Endothelial cell of umbilical vein (primary cell): ENCODE measurements around the gene GPHA2. TPM values are rescaled to one million over a fixed set of nuclear protein-coding genes. Genes with fewer than 3 reads are reported as not detected.

ENCODE experiments used
- BruUV-seq: library from RNA; stranded (reverse); fragments of 400-500 nt; replicated peaks from 2 replicates; lab custom pipeline; 2021; lab: Mats Ljungman, UMichigan
- CTCF ChIA-PET: fragments of 300-600, 350-600 bp; sonication (Branson Sonifier 250); formaldehyde crosslinking; loops from one replicate; lab custom pipeline; 2021; ENCODE audit warnings: antibody characterized with exemption, inconsistent platforms; lab: Charles Lee
- POLR2A ChIA-PET: fragments of 300-600, 350-600 bp; sonication (Branson Sonifier 250); formaldehyde crosslinking; loops from one replicate; lab custom pipeline; 2021; ENCODE audit warnings: antibody characterized with exemption, inconsistent platforms; lab: Charles Lee
- DNase-seq: peaks from one replicate; pipeline ENCODE4 v3.0.0-alpha.2; 2011; ENCODE audit warnings: low read depth, low spot score
- FAIRE-seq: peaks from 2 replicates; lab custom pipeline; 2011; peaks lifted over from hg19 to GRCh38; lab: Jason Lieb, UNC
- H2AFZ ChIP-seq: 2 replicates; pipeline ENCODE4 v1.6.0; 2012; ENCODE audit warnings: low read depth, low read length, control low read depth, inconsistent platforms
- H3K27ac ChIP-seq: 2 replicates; pipeline ENCODE4 v1.5.1; 2011; ENCODE audit warnings: low read depth, mild to moderate bottlenecking, control low read depth, low read length, moderate library complexity; ENCODE audit not compliant: insufficient read depth
- H3K27me3 ChIP-seq, 2 experiments: 2 replicates each; pipeline versions ENCODE4 v1.6.0 to v1.6.1; 2011; ENCODE audit warnings: low read length in 2 of 2, mixed read lengths in 1 of 2; ENCODE audit not compliant: control insufficient read depth in 2 of 2, insufficient read depth in 2 of 2
- H3K36me3 ChIP-seq, 2 experiments: 2 replicates in 1 of 2; 3 replicates in 1 of 2; pipeline ENCODE4 v1.5.1; 2011; ENCODE audit warnings: low read length in 2 of 2, mild to moderate bottlenecking in 1 of 2, moderate library complexity in 1 of 2; ENCODE audit not compliant: control insufficient read depth in 2 of 2, insufficient read depth in 2 of 2; ENCODE audit errors: extremely low read depth in 1 of 2
- H3K4me1 ChIP-seq: 3 replicates; pipeline ENCODE4 v1.5.1; 2011; ENCODE audit warnings: mild to moderate bottlenecking, low read length; ENCODE audit not compliant: control insufficient read depth, insufficient read depth; ENCODE audit errors: extremely low read depth
- H3K4me2 ChIP-seq: 2 replicates; pipeline ENCODE4 v1.6.1; 2011; ENCODE audit warnings: low read length, control low read depth, mixed read lengths; ENCODE audit not compliant: insufficient read depth
- H3K4me3 ChIP-seq, 3 experiments: fragments of 200-600 bp in 1 of 3; sonication (generic), shearing (Covaris generic) in 1 of 3; replicated peaks in 1 of 3; 2 replicates each; pipeline ENCODE4 v1.5.1; 2011 to 2016; ENCODE audit warnings: control low read depth in 3 of 3, low read length in 3 of 3, mild to moderate bottlenecking in 2 of 3, inconsistent platforms in 1 of 3, low read depth in 1 of 3, moderate library complexity in 1 of 3; ENCODE audit not compliant: insufficient read depth in 1 of 3
- H3K79me2 ChIP-seq: 2 replicates; pipeline ENCODE4 v1.6.0; 2012; ENCODE audit warnings: low read length, inconsistent platforms; ENCODE audit not compliant: control insufficient read depth, insufficient read depth
- H3K9ac ChIP-seq: replicated peaks from 2 replicates; pipeline ENCODE3; 2011; ENCODE audit warnings: low read length, control low read depth; ENCODE audit not compliant: insufficient read depth; ENCODE audit errors: extremely low read depth
- H3K9me1 ChIP-seq: replicated peaks from 3 replicates; pipeline ENCODE4 v1.6.0; 2011; ENCODE audit warnings: mild to moderate bottlenecking, low read length; ENCODE audit not compliant: control insufficient read depth, insufficient read depth; ENCODE audit errors: extremely low read depth
- H3K9me3 ChIP-seq: replicated peaks from 2 replicates; pipeline ENCODE4 v1.5.1; 2012; ENCODE audit warnings: low read length, inconsistent platforms; ENCODE audit not compliant: control insufficient read depth, insufficient read depth
- H4K20me1 ChIP-seq: replicated peaks from 2 replicates; pipeline ENCODE3; 2011; ENCODE audit warnings: mild to moderate bottlenecking, low read length; ENCODE audit not compliant: control insufficient read depth, insufficient read depth; ENCODE audit errors: extremely low read depth
- FOS ChIP-seq: IDR thresholded peaks from 2 replicates; pipeline ENCODE4 v1.6.1; 2011; ENCODE audit warnings: mild to moderate bottlenecking, low read length, moderate library complexity, borderline replicate concordance; ENCODE audit not compliant: insufficient read depth
- GATA2 ChIP-seq: IDR thresholded peaks from 2 replicates; pipeline ENCODE4 v1.7.0; 2011; ENCODE audit warnings: low read depth, mild to moderate bottlenecking, moderate library complexity, mixed read lengths, low read length; ENCODE audit not compliant: insufficient read length, insufficient read depth
- JUN ChIP-seq: IDR thresholded peaks from 2 replicates; pipeline ENCODE4 v1.6.1; 2011; ENCODE audit warnings: borderline replicate concordance, low read depth; ENCODE audit not compliant: insufficient read length, insufficient read depth
- MYC ChIP-seq: IDR thresholded peaks from one replicate; pipeline ENCODE4 v1.6.1; 2011; ENCODE audit warnings: mild to moderate bottlenecking, low read depth, low read length
- POLR2AphosphoS5 ChIP-seq: IDR thresholded peaks from 2 replicates; pipeline ENCODE4 v1.6.1; 2012; ENCODE audit warnings: low read depth, mild to moderate bottlenecking, control low read depth, low read length, moderate library complexity; ENCODE audit not compliant: insufficient read depth
- dilution Hi-C: fragments of 300-500 bp; cut with MboI; formaldehyde crosslinking; loops from one replicate; pipeline ENCODE4 v1.15.0; 2019; ENCODE audit warnings: low sequenced_read_pairs; ENCODE audit not compliant: extremely low pct_ligation_motif_present
- intact Hi-C: fragments of 100-400 bp; cut with micrococcal nuclease; formaldehyde crosslinking; loops from one replicate; pipeline ENCODE4 v1.10.0; 2022
- polyA plus RNA-seq, 4 experiments: library from polyadenylated mRNA; depleted of rRNA in 3 of 4; stranded (reverse) in 3 of 4; unstranded in 1 of 4; fragments of >200 nt; gene quantifications; 2 replicates each; pipeline versions ENCODE4 v1.2.1 to v1.2.3, GENCODE V29; 2011 to 2012; ENCODE audit warnings: missing spikeins in 1 of 4
- total RNA-seq: library from RNA; stranded (reverse); gene quantifications from 2 replicates; pipeline ENCODE4 v1.2.3, GENCODE V29; 2021
- TF ChIP-seq, protein P1 (sequence below), 2 donors: IDR thresholded peaks; 1 replicate in 1 of 2; 2 replicates in 1 of 2; pipeline ENCODE4 v1.5.1; 2011; ENCODE audit warnings: low read length in 2 of 2, mild to moderate bottlenecking in 2 of 2, moderate library complexity in 2 of 2, control low read depth in 1 of 2, inconsistent platforms in 1 of 2, low read depth in 1 of 2; ENCODE audit not compliant: insufficient read depth in 1 of 2; ENCODE audit errors: extremely low read depth in 1 of 2

GPHA2 gene
- total and polyA plus RNA-seq, 2 donors (not counting 3 experiments of a cell fraction or from before 2014, with no cell fraction given): not detected

DNA sequence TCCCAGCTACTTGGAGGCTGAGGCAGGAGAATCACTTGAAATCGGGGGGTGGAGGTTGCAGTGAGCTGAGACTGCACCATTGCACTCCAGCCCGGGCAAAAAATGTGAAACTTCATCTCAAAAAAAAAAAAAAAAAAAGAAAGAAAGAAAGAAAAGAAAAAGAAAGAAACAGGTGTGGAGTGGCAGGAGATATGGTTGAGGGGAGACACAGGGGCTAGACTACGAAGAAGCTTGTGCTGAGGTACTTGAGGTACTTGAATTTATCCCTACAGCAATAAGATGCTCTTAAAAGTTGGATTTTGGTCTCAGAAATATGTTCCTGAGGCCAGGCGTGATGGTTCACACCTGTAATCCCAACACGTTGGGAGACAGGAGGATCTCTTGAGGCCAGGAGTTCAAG, 38.4 kb upstream of the GPHA2 start:
- no peaks in the 10 kb centered on the region for H3K79me2 ChIP-seq
- H2AFZ ChIP-seq: no peak overlapping the region
- FAIRE-seq: no peak
- BruUV-seq: no TSS peak
- no peak overlapping the region for H3K9ac ChIP-seq
- CTCF ChIA-PET: interaction anchor here (1.0 kb wide), 1 partner anchor 23 kb away, joined by 3 read pairs; the partner anchor contains the start of gene BATF2
- H3K27me3 ChIP-seq: no peaks in the 10 kb centered on the region
- TF ChIP-seq MYC (no peak), GATA2 (no peak), JUN (no peak), FOS (no peak), POLR2AphosphoS5 (no peak)
- TF ChIP-seq, protein P1, sequence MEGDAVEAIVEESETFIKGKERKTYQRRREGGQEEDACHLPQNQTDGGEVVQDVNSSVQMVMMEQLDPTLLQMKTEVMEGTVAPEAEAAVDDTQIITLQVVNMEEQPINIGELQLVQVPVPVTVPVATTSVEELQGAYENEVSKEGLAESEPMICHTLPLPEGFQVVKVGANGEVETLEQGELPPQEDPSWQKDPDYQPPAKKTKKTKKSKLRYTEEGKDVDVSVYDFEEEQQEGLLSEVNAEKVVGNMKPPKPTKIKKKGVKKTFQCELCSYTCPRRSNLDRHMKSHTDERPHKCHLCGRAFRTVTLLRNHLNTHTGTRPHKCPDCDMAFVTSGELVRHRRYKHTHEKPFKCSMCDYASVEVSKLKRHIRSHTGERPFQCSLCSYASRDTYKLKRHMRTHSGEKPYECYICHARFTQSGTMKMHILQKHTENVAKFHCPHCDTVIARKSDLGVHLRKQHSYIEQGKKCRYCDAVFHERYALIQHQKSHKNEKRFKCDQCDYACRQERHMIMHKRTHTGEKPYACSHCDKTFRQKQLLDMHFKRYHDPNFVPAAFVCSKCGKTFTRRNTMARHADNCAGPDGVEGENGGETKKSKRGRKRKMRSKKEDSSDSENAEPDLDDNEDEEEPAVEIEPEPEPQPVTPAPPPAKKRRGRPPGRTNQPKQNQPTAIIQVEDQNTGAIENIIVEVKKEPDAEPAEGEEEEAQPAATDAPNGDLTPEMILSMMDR (IDR thresholded peaks at IDR 0.05; ENCODE audit: extremely low read depth in 1 of 2, insufficient read depth in 1 of 2, low read depth in 1 of 2, low read length in 2 of 2): no peak
- no peak overlapping the region for H3K4me3 ChIP-seq
- H3K9me1 ChIP-seq: no peaks in the 10 kb centered on the region
- no peak overlapping the region for H3K27ac ChIP-seq
- DNase-seq: no peak
- dilution Hi-C loops (no loop called here), intact Hi-C loops (loop anchor here (5.0 kb wide), 1 partner anchor 57 kb away; the partner anchor contains the start of gene ATG2A)
- POLR2A ChIA-PET: no interaction called here
- H3K4me2 ChIP-seq: no peak overlapping the region
- H4K20me1 ChIP-seq: no peaks in the 10 kb centered on the region
- peaks cover 15% of the 10 kb centered on the region for H3K4me1 ChIP-seq
- H3K9me3 ChIP-seq: no peaks in the 10 kb centered on the region
- no peaks in the 10 kb centered on the region for H3K36me3 ChIP-seq
